Hepatocyte (in vitro differentiated cells): ENCODE data around the gene WDR4.

Source experiments
- CTCF ChIP-seq: fragments of 200-600 bp; sonication (generic); IDR thresholded peaks from 2 replicates; pipeline ENCODE4 v1.5.1; 2016; ENCODE audit warnings: antibody characterized with exemption, mild to moderate bottlenecking; ENCODE audit not compliant: poor library complexity
- EZH2 ChIP-seq: fragments of 200-600 bp; sonication (generic); IDR thresholded peaks from 2 replicates; pipeline ENCODE4 v1.6.1; 2016; ENCODE audit warnings: antibody characterized with exemption, mild to moderate bottlenecking, borderline replicate concordance

DNA sequence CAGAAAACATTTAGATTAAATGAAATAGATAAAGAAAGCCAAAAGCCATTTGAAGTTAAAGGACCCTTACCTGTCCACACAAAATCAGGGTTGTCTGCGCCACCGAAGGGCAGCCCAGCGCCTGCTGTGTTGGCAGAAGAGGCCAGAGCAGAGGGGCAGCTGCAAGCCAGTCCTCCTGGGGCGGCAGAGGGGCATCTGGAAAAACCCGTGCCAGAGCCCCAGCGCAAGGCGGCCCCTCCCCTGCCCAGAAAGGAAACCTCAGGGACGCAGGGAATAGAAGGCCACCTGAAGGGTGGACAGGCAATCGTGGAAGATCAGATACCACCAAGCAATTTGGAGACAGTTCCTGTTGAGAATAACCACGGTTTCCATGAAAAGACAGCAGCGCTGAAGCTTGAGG is 24.5 kb upstream of the WDR4 start:
- no peak for TF ChIP-seq CTCF
- no peak for TF ChIP-seq EZH2
